ENCODE measurements around the gene MYH15. TPM values are rescaled to one million over a fixed set of nuclear protein-coding genes. Genes with fewer than 3 reads are reported as not detected.

MYH15 gene
- total and polyA plus RNA-seq, 4 donors, result 0.06 to 0.31 (median 0.25) TPM

GRCh38 chr3:108408883-108409799 lies 101.3 kb downstream of the MYH15 start:
- no peaks in the 10 kb centered on the region for H3K36me3 ChIP-seq (ENCODE audit: control insufficient read depth in 4 of 4, insufficient read depth in 4 of 4, low read length in 4 of 4)
- ATAC-seq (ENCODE audit: insufficient read depth, low FRiP score) (peak; percentile 63), DNase-seq (no peak)
- H3K4me1 ChIP-seq (ENCODE audit: control insufficient read depth in 5 of 5, insufficient read depth in 5 of 5, low read length in 5 of 5), result peaks cover 0 to 4% (median 0%) of the 10 kb centered on the region in 5 donors
- TF ChIP-seq CTCF (IDR thresholded peaks at IDR 0.05; ENCODE audit: control extremely low read depth, extremely low read depth), result no peak
- no peak overlapping the region for H3K4me3 ChIP-seq
- H3K27me3 ChIP-seq (ENCODE audit: control insufficient read depth in 3 of 3, insufficient read depth in 3 of 3, low read length in 2 of 3), result peaks cover 0 to 9% (median 0%) of the 10 kb centered on the region in 3 donors
- H3K9ac ChIP-seq (ENCODE audit: insufficient read depth in 1 of 2, low read length in 2 of 2), result no peak overlapping the region
- 76 to 89% methylated on average over 7 of the region's 7 CpGs for WGBS, 2 donors
- no peaks in the 10 kb centered on the region for H3K9me3 ChIP-seq (ENCODE audit: control insufficient read depth in 4 of 4, insufficient read depth in 3 of 4, low read length in 3 of 4)
- peak overlapping the region in 1 of 2 donors; percentile 74 for H3K27ac ChIP-seq (ENCODE audit: low read depth in 1 of 2, low read length in 1 of 2)

GRCh38 chr3:108407886-108408285 lies 102.5 kb downstream of the MYH15 start:
- H3K27me3 ChIP-seq (ENCODE audit: control insufficient read depth in 3 of 3, insufficient read depth in 3 of 3, low read length in 2 of 3), result peaks cover 0 to 9% (median 0%) of the 10 kb centered on the region in 3 donors
- peaks cover 0 to 7% (median 0%) of the 10 kb centered on the region in 5 donors for H3K4me1 ChIP-seq (ENCODE audit: control insufficient read depth in 5 of 5, insufficient read depth in 5 of 5, low read length in 5 of 5)
- TF ChIP-seq CTCF (IDR thresholded peaks at IDR 0.05; ENCODE audit: control extremely low read depth, extremely low read depth), result no peak
- H3K9ac ChIP-seq (ENCODE audit: insufficient read depth in 1 of 2, low read length in 2 of 2), result no peak overlapping the region
- no peaks in the 10 kb centered on the region for H3K9me3 ChIP-seq (ENCODE audit: control insufficient read depth in 4 of 4, insufficient read depth in 3 of 4, low read length in 3 of 4)
- H3K4me3 ChIP-seq, result no peak overlapping the region
- no peaks in the 10 kb centered on the region for H3K36me3 ChIP-seq (ENCODE audit: control insufficient read depth in 4 of 4, insufficient read depth in 4 of 4, low read length in 4 of 4)
- no peak overlapping the region for H3K27ac ChIP-seq (ENCODE audit: low read depth in 1 of 2, low read length in 1 of 2)
- WGBS, 2 donors, result 20 to 38% methylated on average over 3 of the region's 3 CpGs
- ATAC-seq (ENCODE audit: insufficient read depth, low FRiP score), result no peak
- peak in 2 of 3 donors; percentile 49 to 68 for DNase-seq

- no peaks in the 10 kb centered on the region for H3K36me3 ChIP-seq (ENCODE audit: control insufficient read depth in 4 of 4, insufficient read depth in 4 of 4, low read length in 4 of 4)
- ATAC-seq (ENCODE audit: insufficient read depth, low FRiP score) (no peak), DNase-seq (peak in 2 of 3 donors; percentile 69 to 73)
- H3K9ac ChIP-seq (ENCODE audit: insufficient read depth in 1 of 2, low read length in 2 of 2), result no peak overlapping the region
- peak; percentile 51 for TF ChIP-seq CTCF (IDR thresholded peaks at IDR 0.05; ENCODE audit: control extremely low read depth, extremely low read depth)
- H3K27me3 ChIP-seq (ENCODE audit: control insufficient read depth in 3 of 3, insufficient read depth in 3 of 3, low read length in 2 of 3), result peaks cover 0 to 9% (median 0%) of the 10 kb centered on the region in 3 donors
- peaks cover 0 to 7% (median 0%) of the 10 kb centered on the region in 5 donors for H3K4me1 ChIP-seq (ENCODE audit: control insufficient read depth in 5 of 5, insufficient read depth in 5 of 5, low read length in 5 of 5)
- WGBS, 2 donors, result 47 to 74% methylated on average over 7 of the region's 7 CpGs
- no peak overlapping the region for H3K27ac ChIP-seq (ENCODE audit: low read depth in 1 of 2, low read length in 1 of 2)
- no peaks in the 10 kb centered on the region for H3K9me3 ChIP-seq (ENCODE audit: control insufficient read depth in 4 of 4, insufficient read depth in 3 of 4, low read length in 3 of 4)
- no peak overlapping the region for H3K4me3 ChIP-seq
These were observed 103.7 kb downstream of the MYH15 start for GRCh38 chr3:108406661-108407206.

Data from lung (tissue), 12 donors.